K562 (cell line): Measurements from ENCODE around the gene CD300A. TPM values are rescaled to one million over a fixed set of nuclear protein-coding genes. Genes with fewer than 3 reads are reported as not detected.

Source experiments
- ATAC-seq: fragments of 200-7000 bp; cut with Tn5 transposase; 3 replicates; pipeline ENCODE4 v1.9.1; 2020; ENCODE audit warnings: moderate library complexity
- BruUV-seq: library from RNA; stranded (reverse); fragments of 400-500 nt; replicated peaks from 2 replicates; lab custom pipeline; 2021; lab: Mats Ljungman, UMichigan
- CTCF ChIA-PET: fragments of 300-600 bp; formaldehyde crosslinking; extraction: SDS; loops from one replicate; lab custom pipeline; 2021; ENCODE audit warnings: low intra/inter-chr PET ratio; lab: Yijun Ruan, JAX
- POLR2A ChIA-PET: fragments of 300-600, 350-650 bp; sonication (Branson Sonifier 250); formaldehyde crosslinking; extraction: SDS; loops from one replicate; lab custom pipeline; 2021; ENCODE audit warnings: antibody characterized with exemption, inconsistent platforms; lab: Yijun Ruan, JAX
- DNase-seq, 4 experiments: peaks; one replicate each; pipeline versions ENCODE4 v3.0.0 to v3.0.0-alpha.2; 2011 to 2018; ENCODE audit warnings: low spot score in 3 of 4, mixed read lengths in 3 of 4; ENCODE audit errors: extremely low read depth in 1 of 4
- FAIRE-seq: peaks from 2 replicates; lab custom pipeline; 2011; peaks lifted over from hg19 to GRCh38; lab: Jason Lieb, UNC
- H2AFZ ChIP-seq: 2 replicates; pipeline ENCODE4 v1.6.0; 2011; ENCODE audit warnings: low read depth, low read length, control low read depth, inconsistent platforms
- H3K27ac ChIP-seq: fragments of 200-600 bp; 3 replicates; pipeline ENCODE4 v1.8.0; 2011; ENCODE audit warnings: low read depth, mild to moderate bottlenecking, control low read depth, inconsistent platforms, low read length, moderate library complexity, mixed read lengths; ENCODE audit errors: extremely low read depth
- H3K27me3 ChIP-seq, 2 experiments: fragments of 300-600 bp in 1 of 2; 2 replicates in 1 of 2; 3 replicates in 1 of 2; pipeline versions ENCODE4 v1.6.0 to v1.8.0; 2011; ENCODE audit warnings: inconsistent platforms in 2 of 2, low read length in 2 of 2, mild to moderate bottlenecking in 1 of 2, mixed read lengths in 1 of 2, moderate library complexity in 1 of 2; ENCODE audit not compliant: control insufficient read depth in 2 of 2, insufficient read depth in 2 of 2
- H3K36me3 ChIP-seq: fragments of 300-600 bp; 3 replicates; pipeline ENCODE4 v1.8.0; 2011; ENCODE audit warnings: mild to moderate bottlenecking, low read length, inconsistent platforms; ENCODE audit not compliant: control insufficient read depth, insufficient read depth
- H3K4me1 ChIP-seq, 2 experiments: fragments of 200-600 bp in 1 of 2; replicated peaks in 1 of 2; 2 replicates in 1 of 2; 3 replicates in 1 of 2; pipeline versions ENCODE4 v1.5.1 to v1.8.0; 2011; ENCODE audit warnings: inconsistent platforms in 2 of 2, low read length in 2 of 2, mild to moderate bottlenecking in 1 of 2, mixed read lengths in 1 of 2, moderate library complexity in 1 of 2; ENCODE audit not compliant: control insufficient read depth in 2 of 2, insufficient read depth in 2 of 2
- H3K4me2 ChIP-seq: 2 replicates; pipeline ENCODE4 v1.6.1; 2011; ENCODE audit warnings: low read length, control low read depth, inconsistent platforms, mixed read lengths; ENCODE audit not compliant: insufficient read depth
- H3K4me3 ChIP-seq: fragments of 200-600 bp; sonication (generic), shearing (Covaris generic); 2 replicates; pipeline ENCODE4 v1.5.1; 2016; ENCODE audit warnings: control low read depth, inconsistent platforms
- H3K79me2 ChIP-seq: fragments of 200-600 bp; 3 replicates; pipeline ENCODE4 v1.8.0; 2011; ENCODE audit warnings: low read length, inconsistent platforms; ENCODE audit not compliant: control insufficient read depth, insufficient read depth
- H3K9ac ChIP-seq, 2 experiments: 2 replicates each; pipeline versions ENCODE4 v1.6.0 to v1.6.1; 2011; ENCODE audit warnings: low read depth in 2 of 2, low read length in 2 of 2, control low read depth in 1 of 2, inconsistent platforms in 1 of 2, mild to moderate bottlenecking in 1 of 2, mixed read lengths in 1 of 2; ENCODE audit not compliant: insufficient read depth in 1 of 2
- H3K9me1 ChIP-seq: one replicate; pipeline ENCODE4 v1.6.0; 2011; ENCODE audit warnings: inconsistent platforms, mild to moderate bottlenecking, low read length, moderate library complexity; ENCODE audit not compliant: control insufficient read depth, insufficient read depth
- H3K9me3 ChIP-seq: replicated peaks from 2 replicates; pipeline ENCODE4 v1.5.1; 2011; ENCODE audit warnings: low read depth, low read length, inconsistent platforms; ENCODE audit not compliant: control insufficient read depth, insufficient read depth
- H4K20me1 ChIP-seq: replicated peaks from 2 replicates; pipeline ENCODE4 v1.6.1; 2011; ENCODE audit warnings: low read length, inconsistent platforms, mixed read lengths; ENCODE audit not compliant: control insufficient read depth, insufficient read depth
- BDP1 ChIP-seq: IDR thresholded peaks from 3 replicates; pipeline ENCODE4 v1.6.1; 2011; ENCODE audit not compliant: insufficient read length, insufficient read depth
- CSDE1 ChIP-seq, 2 experiments: fragments of 450-650 bp; IDR thresholded peaks; 2 replicates each; pipeline ENCODE4 v1.6.1; 2016; ENCODE audit warnings: mild to moderate bottlenecking in 1 of 2
- ELF4 ChIP-seq: fragments of 450-650 bp; formaldehyde crosslinking; IDR thresholded peaks from 2 replicates; pipeline ENCODE4 v1.4.0; 2022; ENCODE audit warnings: missing genetic modification characterization
- HES1 ChIP-seq: fragments of 450-650 bp; IDR thresholded peaks from 2 replicates; pipeline ENCODE4 v1.6.1; 2016; ENCODE audit warnings: low read depth, mild to moderate bottlenecking, moderate library complexity
- HNRNPUL1 ChIP-seq: fragments of 200-400 bp; formaldehyde crosslinking; IDR thresholded peaks from 2 replicates; pipeline ENCODE4 v1.6.1; 2017; ENCODE audit warnings: low read length
- SIX5 ChIP-seq, 2 experiments: IDR thresholded peaks; 2 replicates each; pipeline ENCODE4 v1.6.1; 2011; ENCODE audit warnings: low read length in 2 of 2, borderline replicate concordance in 1 of 2, low read depth in 1 of 2, mild to moderate bottlenecking in 1 of 2, moderate library complexity in 1 of 2; ENCODE audit not compliant: insufficient read depth in 1 of 2
- TFE3 ChIP-seq: fragments of 450-650 bp; formaldehyde crosslinking; IDR thresholded peaks from 2 replicates; pipeline ENCODE4 v1.4.0; 2020; ENCODE audit warnings: mild to moderate bottlenecking, mixed read lengths
- ZNF24 ChIP-seq: fragments of 450-650 bp; IDR thresholded peaks from 2 replicates; pipeline ENCODE4 v1.6.1; 2016
- WGBS: fragments of 100-300 bp; shearing (Covaris generic); methylation state at CpG from one replicate; pipeline ENCODE4 v1.1.6; 2016; ENCODE audit warnings: low coverage, mixed read lengths; ENCODE audit not compliant: insufficient coverage; ENCODE audit errors: missing lambda C conversion rate; 5-methylcytosine and 5-hydroxymethylcytosine counted together
- in situ Hi-C: fragments of 300-500 bp; cut with MboI; formaldehyde crosslinking; loops from 4 replicates; pipeline ENCODE4 v1.15.0; 2018; ENCODE audit warnings: inconsistent platforms, mixed read lengths
- intact Hi-C: fragments of 100-400 bp; cut with micrococcal nuclease; formaldehyde crosslinking; loops from 2 replicates; pipeline ENCODE4 v1.14.2; 2022
- polyA plus RNA-seq, 8 experiments: library from polyadenylated mRNA; depleted of rRNA in 4 of 8; stranded (reverse) in 5 of 8; unstranded in 3 of 8; fragments of >200 nt; fragmentation: Nextera tagmentation in 2 of 8; fragmentation: Illumina TruSeq in 1 of 8; extraction: Ambion mirVana in 2 of 8; extraction: Trizol in 1 of 8; gene quantifications; 2 replicates each; pipeline versions ENCODE4 v1.2.1 to v1.2.3, GENCODE V29; 2011 to 2014; ENCODE audit warnings: inconsistent platforms in 1 of 8, missing spikeins in 1 of 8
- total RNA-seq, 7 experiments: library from RNA; depleted of rRNA in 6 of 7; stranded (reverse); fragments of >200 nt in 6 of 7; fragmentation: Illumina TruSeq in 2 of 7; extraction: Trizol in 2 of 7; gene quantifications; 2 replicates each; pipeline versions ENCODE4 v1.2.1 to v1.2.3, GENCODE V29; 2011 to 2021; ENCODE audit warnings: low replicate concordance in 1 of 7
- TF ChIP-seq, protein P1 (sequence below): fragments of 450-650 bp; IDR thresholded peaks from 2 replicates; pipeline ENCODE4 v1.6.1; 2017; ENCODE audit warnings: antibody characterized with exemption

The CD300A gene
- total and polyA plus RNA-seq, 9 of the 15 experiments (the other 6 are each of a cell fraction or from before 2014, with no cell fraction given), result 0.21 to 1.7 (median 0.41) TPM; not detected in 1

- Histone ChIP-seq H3K36me3 (no peaks in the 10 kb centered on the region), H3K9me1 (no peaks in the 10 kb centered on the region), H3K9ac (no peak overlapping the region), H3K4me2 (no peak overlapping the region), H2AFZ (no peak overlapping the region), H3K9me3 (no peaks in the 10 kb centered on the region), H3K4me1 (peaks cover 19 to 27% of the 10 kb centered on the region in 2 experiments), H3K27me3 (peaks cover 0 to 13% of the 10 kb centered on the region in 2 experiments; a peak in 3 of 5 replicates), H3K4me3 (no peak overlapping the region), H3K79me2 (no peaks in the 10 kb centered on the region), H3K27ac (no peak overlapping the region), H4K20me1 (no peaks in the 10 kb centered on the region)
- in situ Hi-C loops, result no loop called here
- DNase-seq, result no peak
- TF ChIP-seq SIX5 (IDR thresholded peaks at IDR 0.05; ENCODE audit: borderline replicate concordance in 1 of 2, insufficient read depth in 1 of 2, low read depth in 1 of 2, low read length in 2 of 2) (no peak), ELF4 (0 out of 2 replicates have a peak, but pooled peaks have one; percentile 3), HES1 (no peak), ZNF24 (peak; percentile 6; the same call in 1 of the 2 replicates)
- no peak for ATAC-seq
- intact Hi-C loops, result loop anchor here (1.0 to 2.0 kb wide), 5 partner anchors 36 to 156 kb away; no protein-coding TSS in a partner anchor
- FAIRE-seq, result no peak
- 32% methylated on average over 5 of the region's 6 CpGs for WGBS
- no TSS peak for BruUV-seq
- CTCF ChIA-PET, result interaction anchor here (1.0 to 3.6 kb wide), 6 partner anchors 20 to 89 kb away, joined by 3 to 61 read pairs (median 8); no protein-coding TSS in a partner anchor
- POLR2A ChIA-PET, result interaction anchor here (0.6 kb wide), 1 partner anchor 42 kb away, joined by 3 read pairs; no protein-coding TSS in a partner anchor
Measured at GRCh38 chr17:74457820-74458166, 8.6 kb upstream of the CD300A start.

GRCh38 chr17:74458835-74459234, 7.6 kb upstream of the CD300A start:
- no peaks in the 10 kb centered on the region for H3K9me3 ChIP-seq
- FAIRE-seq (no peak), ATAC-seq (no peak), DNase-seq (no peak)
- no peak overlapping the region for H3K4me3 ChIP-seq
- peaks cover 25 to 26% of the 10 kb centered on the region in 2 experiments for H3K4me1 ChIP-seq
- H4K20me1 ChIP-seq, result no peaks in the 10 kb centered on the region
- H3K27me3 ChIP-seq, result peaks cover 0 to 6% of the 10 kb centered on the region in 2 experiments; a peak in 2 of 5 replicates
- intact Hi-C loops (no loop called here), in situ Hi-C loops (no loop called here)
- H3K36me3 ChIP-seq, result no peaks in the 10 kb centered on the region
- H3K9ac ChIP-seq, result no peak overlapping the region
- H3K9me1 ChIP-seq, result no peaks in the 10 kb centered on the region
- CTCF ChIA-PET, result interaction anchor here (2.3 to 3.6 kb wide), 3 partner anchors 51 to 90 kb away, joined by 12 to 61 read pairs (median 18); no protein-coding TSS in a partner anchor
- no peaks in the 10 kb centered on the region for H3K79me2 ChIP-seq
- H3K4me2 ChIP-seq, result no peak overlapping the region
- POLR2A ChIA-PET, result interaction anchor here (0.5 to 1.2 kb wide), 5 partner anchors 10 to 326 kb away, joined by 3 read pairs; no protein-coding TSS in a partner anchor
- WGBS, result 5% methylated on average over 3 of the region's 3 CpGs
- no peak overlapping the region for H2AFZ ChIP-seq
- no peak overlapping the region for H3K27ac ChIP-seq
- no TSS peak for BruUV-seq
- TF ChIP-seq, protein P1, sequence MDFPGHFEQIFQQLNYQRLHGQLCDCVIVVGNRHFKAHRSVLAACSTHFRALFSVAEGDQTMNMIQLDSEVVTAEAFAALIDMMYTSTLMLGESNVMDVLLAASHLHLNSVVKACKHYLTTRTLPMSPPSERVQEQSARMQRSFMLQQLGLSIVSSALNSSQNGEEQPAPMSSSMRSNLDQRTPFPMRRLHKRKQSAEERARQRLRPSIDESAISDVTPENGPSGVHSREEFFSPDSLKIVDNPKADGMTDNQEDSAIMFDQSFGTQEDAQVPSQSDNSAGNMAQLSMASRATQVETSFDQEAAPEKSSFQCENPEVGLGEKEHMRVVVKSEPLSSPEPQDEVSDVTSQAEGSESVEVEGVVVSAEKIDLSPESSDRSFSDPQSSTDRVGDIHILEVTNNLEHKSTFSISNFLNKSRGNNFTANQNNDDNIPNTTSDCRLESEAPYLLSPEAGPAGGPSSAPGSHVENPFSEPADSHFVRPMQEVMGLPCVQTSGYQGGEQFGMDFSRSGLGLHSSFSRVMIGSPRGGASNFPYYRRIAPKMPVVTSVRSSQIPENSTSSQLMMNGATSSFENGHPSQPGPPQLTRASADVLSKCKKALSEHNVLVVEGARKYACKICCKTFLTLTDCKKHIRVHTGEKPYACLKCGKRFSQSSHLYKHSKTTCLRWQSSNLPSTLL, result no peak
- TF ChIP-seq HNRNPUL1 (no peak), BDP1 (no peak), TFE3 (CRISPR knock-in tag) (peak; percentile 51), CSDE1 (IDR thresholded peaks at IDR 0.05) (no peak)
